GM18505 (cell line): ENCODE results near the gene ADGRL3.

ENCODE experiments used
- ATAC-seq: cut with Tn5 transposase; IDR thresholded peaks from one replicate; pipeline ENCODE4 v1.9.1; 2021; ENCODE audit not compliant: unreplicated experiment
- POLR2A ChIP-seq: IDR thresholded peaks from 4 replicates; pipeline ENCODE4 v1.6.1; 2011; ENCODE audit warnings: borderline replicate concordance; ENCODE audit not compliant: insufficient read depth, insufficient read length; ENCODE audit errors: extremely low read depth

Gene ADGRL3

DNA sequence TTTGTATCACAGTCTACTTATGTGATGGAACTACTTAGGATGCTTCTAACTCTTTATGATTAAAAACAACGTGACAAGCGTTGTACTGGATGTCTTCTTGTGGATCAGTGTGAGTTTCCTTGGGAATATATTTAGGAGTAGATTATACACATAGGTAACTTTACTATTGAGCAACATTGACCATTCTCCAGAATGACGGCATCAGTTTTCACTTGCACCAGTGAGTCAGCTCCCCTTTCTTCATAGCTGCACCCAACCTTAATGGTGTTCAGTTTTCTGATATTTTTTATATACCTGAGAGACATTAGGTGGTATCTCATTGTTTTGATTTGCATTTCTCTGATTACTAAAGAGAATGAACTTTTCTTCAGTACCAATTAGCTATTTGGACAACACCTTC, 343.9 kb downstream of the ADGRL3 start:
- no peak for TF ChIP-seq POLR2A
- ATAC-seq: no peak

DNA sequence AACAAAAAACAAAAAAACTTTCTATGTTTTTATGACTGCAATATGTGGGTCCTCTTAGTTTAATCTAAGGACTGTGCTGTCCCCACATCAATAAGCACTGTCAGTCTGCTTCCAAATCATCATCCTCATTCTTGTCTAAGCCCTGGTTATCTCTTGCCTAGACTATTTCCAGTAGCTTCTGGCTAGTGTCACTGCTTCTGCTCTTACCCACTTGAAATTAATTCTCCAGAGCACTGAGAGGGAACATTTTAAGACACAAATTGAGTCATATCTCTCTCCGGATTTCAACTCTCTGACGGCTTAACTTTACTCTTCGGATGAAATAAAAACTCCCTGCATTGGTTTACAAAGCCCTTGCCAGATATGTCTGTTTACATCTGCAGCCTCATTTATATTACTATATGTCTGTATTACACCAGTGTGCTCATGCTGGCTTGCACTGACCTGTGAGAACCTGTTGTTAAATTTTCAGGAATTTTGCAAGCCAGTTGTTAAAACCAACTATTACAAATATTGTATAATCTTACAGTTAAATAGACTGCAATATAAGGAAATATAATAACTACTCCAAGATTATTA, 345.9 kb downstream of the ADGRL3 start:
- no peak for TF ChIP-seq POLR2A
- ATAC-seq: no peak

DNA sequence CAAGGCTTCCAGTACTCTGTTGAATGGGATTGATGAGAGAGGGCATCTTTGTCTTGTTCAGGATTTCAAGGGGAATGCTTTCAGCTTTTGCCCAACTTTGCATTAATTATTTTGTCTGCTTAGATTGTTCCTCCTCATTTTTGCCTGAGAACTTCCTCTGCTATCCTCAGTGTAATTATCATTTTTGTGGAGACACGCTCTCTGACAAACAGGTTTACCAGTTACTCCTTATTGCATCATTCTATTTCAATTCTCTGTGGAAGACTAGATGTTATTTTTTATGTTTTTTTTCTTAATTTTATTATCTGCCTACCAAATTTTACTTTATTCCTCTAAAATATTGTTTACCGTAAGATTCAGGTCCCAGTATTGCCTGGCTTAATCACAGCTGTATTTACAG, 349.2 kb downstream of the ADGRL3 start:
- ATAC-seq: no peak
- TF ChIP-seq POLR2A: no peak

DNA sequence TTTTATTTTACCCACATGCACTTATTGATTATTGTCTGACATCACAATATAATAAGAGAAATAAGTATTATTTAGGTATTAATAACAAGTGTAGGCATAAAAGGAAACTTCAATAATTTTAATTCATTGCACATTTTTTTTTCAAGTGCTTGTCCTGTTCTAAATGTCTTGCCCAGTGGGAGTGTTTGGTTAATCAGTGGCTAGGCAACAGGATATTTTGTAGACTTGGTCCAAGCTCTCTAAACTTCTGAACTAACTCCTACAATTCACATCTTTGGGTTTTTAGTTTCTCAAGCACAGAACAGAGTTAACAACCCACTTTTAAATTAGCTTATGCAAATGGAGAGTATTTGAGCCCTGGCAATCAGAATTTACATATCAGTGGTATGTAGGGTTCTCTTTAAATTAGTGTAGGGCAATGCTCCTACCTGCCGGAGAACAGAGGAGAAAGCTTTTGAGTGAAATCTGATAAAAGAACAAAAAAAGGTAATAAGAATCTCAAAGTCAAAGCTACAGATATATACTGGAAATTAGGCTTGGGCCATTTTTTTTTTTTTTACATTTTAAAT, 353.5 kb downstream of the ADGRL3 start:
- no peak for TF ChIP-seq POLR2A
- ATAC-seq: no peak

DNA sequence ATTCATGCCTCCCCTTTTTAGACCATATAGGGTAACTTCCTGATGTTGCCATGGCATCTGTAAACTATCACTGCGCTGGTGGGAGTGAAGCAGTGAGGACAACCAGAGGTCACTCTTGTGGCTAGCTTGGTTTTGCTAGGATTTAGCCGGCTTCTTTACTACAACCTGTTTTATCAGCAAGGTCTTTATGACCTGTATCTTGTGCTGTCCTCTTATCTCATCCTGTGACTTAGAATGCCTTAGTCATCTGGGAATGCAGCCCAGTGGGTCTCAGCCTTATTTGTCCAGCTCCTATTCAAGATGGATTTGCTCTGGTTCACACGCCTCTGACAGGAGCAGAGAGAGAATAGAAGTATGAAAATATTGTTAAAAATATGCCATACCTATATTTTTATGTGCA, 355.7 kb downstream of the ADGRL3 start:
- no peak for TF ChIP-seq POLR2A
- ATAC-seq: no peak

DNA sequence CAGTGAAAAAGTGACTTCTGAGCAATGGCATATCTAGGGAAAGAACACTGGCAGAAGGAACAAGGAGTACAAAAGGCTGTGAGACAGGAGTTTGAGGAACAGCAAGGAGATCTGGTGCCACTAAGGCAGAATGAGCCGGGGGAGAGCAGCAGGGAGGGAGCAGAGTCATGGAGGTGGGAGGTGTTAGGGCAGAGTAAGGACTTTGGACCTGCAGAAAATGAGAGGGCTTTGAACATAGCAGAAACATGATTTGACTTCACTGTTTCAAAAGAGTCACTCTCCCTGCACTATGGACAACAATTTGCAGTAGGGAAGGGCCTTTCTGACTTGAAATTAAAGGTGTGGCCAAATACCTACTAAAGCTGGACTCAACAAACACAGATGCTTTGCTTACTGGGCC, 356.2 kb downstream of the ADGRL3 start:
- no peak for TF ChIP-seq POLR2A

DNA sequence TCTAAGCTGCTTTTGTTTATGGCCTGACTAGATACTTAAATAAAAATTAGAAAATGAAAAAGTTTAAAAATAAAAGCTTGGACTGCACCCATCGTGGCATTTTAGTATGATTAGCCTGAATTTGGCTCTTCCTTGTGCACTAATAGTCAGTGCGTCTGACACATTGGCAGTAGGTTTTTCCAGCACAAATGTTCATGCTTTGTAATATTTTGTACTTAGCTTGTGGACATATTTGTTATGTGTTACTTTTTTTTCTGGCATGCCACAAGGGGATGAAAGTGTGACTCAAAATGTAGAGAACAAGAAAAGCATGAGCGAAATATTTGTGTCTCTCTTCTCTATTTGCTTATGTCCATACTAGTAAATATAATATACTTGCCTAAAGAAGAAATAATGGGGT, 359.3 kb downstream of the ADGRL3 start:
- ATAC-seq: no peak
- no peak for TF ChIP-seq POLR2A

More for the DNA sequence above, 356.2 kb downstream of the ADGRL3 start:
- ATAC-seq: no peak

DNA sequence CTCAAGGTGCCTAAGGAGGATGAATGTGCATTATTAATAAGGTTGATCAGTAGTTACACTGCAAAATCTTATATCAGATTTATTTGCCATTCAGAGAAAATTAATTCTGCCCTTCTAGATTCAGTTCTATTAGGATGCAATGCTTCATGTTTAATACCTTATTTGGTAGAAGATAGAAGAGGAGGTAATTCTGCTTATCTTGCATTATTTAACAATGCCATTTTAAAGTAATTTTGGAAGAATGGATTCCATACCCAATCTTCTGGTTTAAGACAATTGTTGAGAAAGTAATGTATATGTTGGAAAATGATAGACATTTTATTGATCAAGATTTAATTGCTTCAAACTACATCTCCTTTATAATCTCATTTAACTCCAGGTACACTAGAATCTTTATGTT, 360.9 kb downstream of the ADGRL3 start:
- TF ChIP-seq POLR2A: no peak
- no peak for ATAC-seq

DNA sequence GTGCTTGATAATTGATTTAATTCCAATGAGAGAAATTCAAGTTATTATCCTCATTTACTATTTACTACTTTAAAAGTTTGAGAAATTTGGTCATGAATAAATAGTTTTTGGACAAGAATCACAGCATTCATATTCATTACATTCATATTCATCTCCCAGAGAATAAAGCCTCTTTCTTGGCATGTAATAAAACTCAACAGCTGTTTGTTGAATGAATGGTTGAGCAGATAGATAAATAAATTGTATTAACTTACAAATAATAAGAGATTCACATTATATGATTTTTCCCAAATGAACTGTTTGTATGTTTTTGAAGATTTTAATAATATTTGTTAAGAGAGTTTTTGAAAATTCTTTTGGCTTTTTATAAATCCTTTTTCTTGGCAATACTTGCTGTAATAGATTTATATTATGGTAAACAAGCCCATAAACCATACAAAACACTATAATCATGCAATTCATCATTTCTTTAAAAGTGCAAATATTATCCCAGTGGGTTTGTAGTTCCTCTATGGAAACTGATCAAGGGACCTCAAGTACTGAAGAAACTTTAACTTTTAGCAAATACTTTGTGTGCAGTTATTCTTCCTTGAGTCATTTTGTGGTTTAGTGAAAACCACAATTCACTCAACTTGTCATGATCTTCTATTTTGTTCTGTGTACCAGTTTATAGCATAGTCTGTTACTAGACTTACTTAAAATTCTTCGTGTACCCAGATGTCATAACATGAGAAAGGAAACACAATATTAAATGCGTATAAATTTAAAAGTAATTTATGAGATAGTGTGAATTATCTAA, 371.8 kb downstream of the ADGRL3 start:
- ATAC-seq: no peak
- TF ChIP-seq POLR2A: no peak

DNA sequence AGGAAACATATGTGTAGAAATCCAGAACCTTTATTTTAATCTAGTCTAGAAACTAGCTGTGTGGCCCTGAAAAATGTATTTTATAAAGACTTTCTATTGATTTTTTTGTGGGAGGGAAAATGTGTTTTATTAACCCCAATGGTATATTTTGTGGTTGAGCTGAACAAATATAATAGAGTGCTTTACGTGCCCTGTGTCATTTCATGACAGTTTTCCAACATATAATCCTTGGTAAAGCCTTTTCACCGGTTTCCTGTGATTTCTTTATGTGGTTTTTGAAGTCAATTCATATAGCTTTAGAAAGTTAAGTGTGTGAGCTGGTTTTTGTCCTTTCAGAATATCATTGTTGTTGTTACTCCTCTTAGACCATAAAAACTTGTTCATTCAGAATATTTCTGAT, 375.7 kb downstream of the ADGRL3 start:
- ATAC-seq: no peak
- no peak for TF ChIP-seq POLR2A

DNA sequence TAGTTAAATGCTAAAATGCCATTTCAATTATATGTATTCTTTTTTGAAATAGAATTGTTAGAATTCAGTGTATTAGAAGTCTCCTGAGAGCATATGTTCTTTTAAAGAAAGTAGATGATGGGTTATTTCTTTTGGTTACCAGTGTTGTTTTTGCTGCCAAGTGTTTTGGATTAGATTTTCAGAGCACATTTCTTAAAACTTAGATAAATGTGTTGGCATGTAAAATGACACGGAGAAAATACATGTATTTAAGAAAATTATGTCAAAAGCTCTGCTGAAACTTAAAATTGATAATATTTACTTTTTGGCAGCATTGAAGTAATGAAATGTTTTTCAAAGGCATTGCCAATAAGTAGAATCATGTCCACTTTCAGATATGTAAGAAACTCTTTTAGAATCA, 379.7 kb downstream of the ADGRL3 start:
- TF ChIP-seq POLR2A: no peak
- ATAC-seq: no peak

DNA sequence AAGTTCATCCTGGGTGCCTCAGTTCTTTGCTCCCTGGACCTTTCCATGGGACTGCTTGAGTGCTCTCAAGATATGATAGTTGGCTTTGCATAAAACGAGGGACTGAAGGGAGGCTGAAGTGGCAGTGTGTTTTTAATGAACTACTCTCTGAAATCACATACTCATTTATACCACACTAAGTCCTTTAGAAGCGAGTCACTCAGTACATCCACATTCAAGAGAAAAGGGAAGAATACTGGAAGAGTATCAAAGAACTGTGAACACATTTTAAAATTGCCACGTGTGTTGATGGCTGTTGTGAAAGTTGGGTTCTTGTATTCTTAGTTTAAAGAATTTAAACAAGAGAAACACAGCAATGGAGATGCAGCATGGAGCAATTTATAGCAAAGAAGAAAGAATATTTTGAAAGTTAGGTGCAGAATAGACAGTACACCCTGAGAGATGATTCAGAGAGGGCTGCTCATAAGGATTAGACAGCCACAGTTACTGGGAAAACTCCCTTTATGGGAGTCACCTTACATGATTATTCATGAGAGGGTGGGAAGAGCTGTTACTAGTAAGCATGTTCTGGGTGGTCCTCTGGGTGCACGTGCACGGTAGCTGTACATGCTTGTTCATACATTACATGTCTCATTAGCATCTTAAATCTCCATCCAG, 380.7 kb downstream of the ADGRL3 start:
- ATAC-seq: no peak
- TF ChIP-seq POLR2A: no peak

DNA sequence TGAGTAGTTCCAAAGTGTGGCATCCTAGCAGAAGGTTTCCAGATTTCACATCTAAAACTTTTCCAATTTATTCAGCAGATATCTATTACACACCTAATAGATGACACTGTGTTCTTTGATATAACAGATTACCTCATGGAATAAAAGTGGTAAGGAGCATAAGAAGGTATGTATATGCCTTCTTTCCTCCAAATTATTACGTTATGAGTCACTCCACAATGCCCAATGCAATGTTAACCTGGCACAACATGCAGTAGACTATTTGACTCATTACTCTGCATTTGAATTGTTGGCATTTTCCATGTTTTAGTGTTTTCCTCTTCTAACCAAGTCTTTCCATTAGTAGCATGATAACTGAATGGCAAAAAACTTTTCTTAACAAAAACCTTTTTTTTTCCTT, 383.6 kb downstream of the ADGRL3 start:
- no peak for TF ChIP-seq POLR2A
- no peak for ATAC-seq

DNA sequence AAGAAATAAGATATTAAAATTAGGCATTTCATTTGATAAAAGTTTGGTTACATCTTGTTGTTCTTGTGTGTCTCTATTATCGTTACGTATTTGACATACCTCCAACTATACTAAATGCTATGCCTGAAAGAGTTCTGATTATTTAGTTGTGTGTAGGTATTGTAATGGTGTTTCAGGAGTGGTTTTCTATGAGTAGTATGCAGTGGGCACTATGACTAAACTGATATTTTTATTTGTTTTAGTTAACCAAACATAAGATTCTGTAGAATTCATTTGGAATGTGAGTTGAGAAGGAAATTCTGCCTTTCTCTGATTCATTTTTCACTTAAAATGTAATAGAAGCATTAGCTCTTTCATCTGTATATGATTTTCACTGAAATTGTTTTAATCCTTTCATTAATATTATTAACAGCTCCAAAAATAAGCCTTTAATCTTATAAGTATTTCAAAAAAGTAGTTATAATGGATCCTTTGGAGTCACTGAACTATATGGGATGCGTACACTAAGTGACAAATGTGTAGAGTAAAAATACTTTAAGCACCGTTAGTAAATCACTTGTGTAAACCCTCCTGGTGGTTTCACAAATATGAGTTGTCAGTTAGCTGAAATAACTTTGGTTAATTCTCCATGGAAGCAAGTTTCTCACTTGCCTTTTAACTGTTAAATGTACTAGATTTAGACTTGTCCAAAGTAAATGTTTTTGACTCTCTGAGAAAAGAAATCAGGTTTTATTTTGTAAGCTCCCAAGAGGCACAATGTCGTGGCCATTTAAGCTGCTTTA, 388.7 kb downstream of the ADGRL3 start:
- no peak for TF ChIP-seq POLR2A
- no peak for ATAC-seq

DNA sequence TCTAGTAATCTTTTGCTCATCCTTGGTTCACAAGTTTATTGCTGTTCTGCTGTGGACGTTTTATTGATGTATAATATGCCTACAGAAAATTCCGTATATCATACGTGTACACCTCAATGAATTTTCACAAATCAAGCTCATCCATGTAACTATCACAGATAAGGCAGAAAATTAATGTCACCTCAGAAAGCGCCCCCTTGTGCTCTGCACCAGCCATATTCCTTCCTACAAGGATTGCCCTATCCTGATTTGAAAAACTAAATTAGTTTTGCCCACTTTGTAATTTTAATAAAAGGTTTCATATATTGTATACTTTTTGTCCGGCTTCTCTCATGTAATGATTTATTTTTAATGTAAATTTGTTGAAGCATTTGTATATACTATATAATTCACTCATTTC, 390.8 kb downstream of the ADGRL3 start:
- TF ChIP-seq POLR2A: no peak
- no peak for ATAC-seq
